ENCODE measurements around the gene MYCBP2. TPM values are rescaled to one million over a fixed set of nuclear protein-coding genes. Genes with fewer than 3 reads are reported as not detected.
A peak's percentile ranks its signal among the peaks of the same experiment; 100 is the strongest.

The MYCBP2 gene
- total RNA-seq, 1 experiment from 2014 or later, result 53.3 TPM

DNA sequence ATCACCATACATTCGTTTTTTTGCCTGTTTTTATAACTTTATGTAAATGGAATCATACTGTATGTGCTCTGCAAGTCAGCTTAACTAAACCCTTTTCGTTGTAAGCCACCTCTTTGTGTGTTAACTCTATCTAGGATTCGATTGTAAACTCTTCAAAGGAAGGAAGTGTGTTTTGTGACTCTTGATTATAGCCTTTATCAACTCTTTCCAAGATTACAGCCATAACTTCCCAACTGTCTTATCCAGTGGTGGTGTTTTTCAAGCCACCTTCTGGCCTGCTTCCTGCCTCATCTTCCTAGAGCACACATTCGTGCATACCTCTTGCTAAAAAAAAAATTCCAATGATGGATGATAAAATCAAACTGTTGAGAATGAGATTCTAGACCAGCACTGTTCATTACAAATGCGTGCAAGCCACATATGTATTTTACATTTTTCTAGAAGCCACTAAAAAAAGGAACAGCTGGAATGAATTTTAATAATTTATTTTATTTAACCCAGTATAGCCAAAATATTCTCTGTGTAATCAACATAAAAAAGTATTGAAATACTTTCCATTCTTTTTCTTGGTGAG, 287.9 kb downstream of the MYCBP2 start:
- no peaks in the 10 kb centered on the region for H3K36me3 ChIP-seq (ENCODE audit: low read depth, low read length)
- TF ChIP-seq EZH2 (IDR thresholded peaks at IDR 0.05; ENCODE audit: low read length, unreplicated experiment) (no peak), EZH2phosphoT487 (IDR thresholded peaks at IDR 0.05; ENCODE audit: borderline replicate concordance, low read length) (no peak)
- TF ChIP-seq, protein P1, sequence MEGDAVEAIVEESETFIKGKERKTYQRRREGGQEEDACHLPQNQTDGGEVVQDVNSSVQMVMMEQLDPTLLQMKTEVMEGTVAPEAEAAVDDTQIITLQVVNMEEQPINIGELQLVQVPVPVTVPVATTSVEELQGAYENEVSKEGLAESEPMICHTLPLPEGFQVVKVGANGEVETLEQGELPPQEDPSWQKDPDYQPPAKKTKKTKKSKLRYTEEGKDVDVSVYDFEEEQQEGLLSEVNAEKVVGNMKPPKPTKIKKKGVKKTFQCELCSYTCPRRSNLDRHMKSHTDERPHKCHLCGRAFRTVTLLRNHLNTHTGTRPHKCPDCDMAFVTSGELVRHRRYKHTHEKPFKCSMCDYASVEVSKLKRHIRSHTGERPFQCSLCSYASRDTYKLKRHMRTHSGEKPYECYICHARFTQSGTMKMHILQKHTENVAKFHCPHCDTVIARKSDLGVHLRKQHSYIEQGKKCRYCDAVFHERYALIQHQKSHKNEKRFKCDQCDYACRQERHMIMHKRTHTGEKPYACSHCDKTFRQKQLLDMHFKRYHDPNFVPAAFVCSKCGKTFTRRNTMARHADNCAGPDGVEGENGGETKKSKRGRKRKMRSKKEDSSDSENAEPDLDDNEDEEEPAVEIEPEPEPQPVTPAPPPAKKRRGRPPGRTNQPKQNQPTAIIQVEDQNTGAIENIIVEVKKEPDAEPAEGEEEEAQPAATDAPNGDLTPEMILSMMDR (conservative IDR thresholded peaks at IDR 0.05; ENCODE audit: low read depth, low read length), result no peak
- no peaks in the 10 kb centered on the region for H4K20me1 ChIP-seq (ENCODE audit: low read length)
- no peaks in the 10 kb centered on the region for H3K27me3 ChIP-seq (ENCODE audit: low read length)
- no peaks in the 10 kb centered on the region for H3K79me2 ChIP-seq (ENCODE audit: low read length)
- no peak overlapping the region for H3K27ac ChIP-seq (ENCODE audit: low read length)
- H3K9me3 ChIP-seq (ENCODE audit: low read length), result no peaks in the 10 kb centered on the region
- intact Hi-C loops (cut with micrococcal nuclease), result no loop called here
- no peaks in the 10 kb centered on the region for H3F3A ChIP-seq (ENCODE audit: low read length, unreplicated experiment)
- CTCF ChIA-PET, result no interaction called here
- DNase-seq (no peak), ATAC-seq (no peak)
- no peak overlapping the region for H3K9ac ChIP-seq (ENCODE audit: low read length)
- H3K9me2 ChIP-seq (replicated peaks; ENCODE audit: low read length), result no peaks in the 10 kb centered on the region
- no peak overlapping the region for H2AFZ ChIP-seq (ENCODE audit: low read length)
- POLR2A ChIA-PET (ENCODE audit: unreplicated experiment), result no interaction called here
- no peak overlapping the region for H3K4me3 ChIP-seq (ENCODE audit: low read length)
- peaks cover 14% of the 10 kb centered on the region for H3K4me1 ChIP-seq (ENCODE audit: insufficient read depth, low read length)
- no TSS peak for BruUV-seq (replicated peaks)
- H3K4me2 ChIP-seq (ENCODE audit: low read length), result no peak overlapping the region

DNA sequence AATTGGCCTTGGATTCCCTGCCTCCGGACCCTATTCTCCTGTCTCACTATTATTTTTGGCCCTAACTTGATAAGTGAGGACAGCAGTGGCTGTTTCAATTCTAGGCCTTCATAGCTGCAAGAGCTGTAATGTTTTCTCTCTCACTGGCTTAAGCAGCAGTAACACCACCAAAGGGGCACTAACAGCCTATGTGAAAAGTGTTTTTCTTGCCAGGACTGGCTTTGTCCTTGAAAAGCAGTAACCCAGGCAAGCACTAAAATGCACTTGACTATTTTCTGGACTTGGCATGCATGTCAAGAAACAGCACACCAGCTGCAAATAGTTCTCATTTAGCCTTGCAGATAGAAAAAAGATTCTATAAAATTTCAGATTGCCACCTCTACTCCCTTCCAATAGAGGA, 290.6 kb downstream of the MYCBP2 start:
- ChIA-PET CTCF (no interaction called here), POLR2A (ENCODE audit: unreplicated experiment) (no interaction called here)
- no TSS peak for BruUV-seq (replicated peaks)
- Histone ChIP-seq H3K4me1 (ENCODE audit: insufficient read depth, low read length) (peaks cover 18% of the 10 kb centered on the region), H3K36me3 (ENCODE audit: low read depth, low read length) (no peaks in the 10 kb centered on the region), H3K9ac (ENCODE audit: low read length) (no peak overlapping the region), H3K9me2 (replicated peaks; ENCODE audit: low read length) (no peaks in the 10 kb centered on the region), H3K9me3 (ENCODE audit: low read length) (no peaks in the 10 kb centered on the region), H3K4me3 (ENCODE audit: low read length) (no peak overlapping the region), H3F3A (ENCODE audit: low read length, unreplicated experiment) (no peaks in the 10 kb centered on the region), H4K20me1 (ENCODE audit: low read length) (no peaks in the 10 kb centered on the region), H3K4me2 (ENCODE audit: low read length) (no peak overlapping the region), H2AFZ (ENCODE audit: low read length) (no peak overlapping the region), H3K79me2 (ENCODE audit: low read length) (no peaks in the 10 kb centered on the region), H3K27ac (ENCODE audit: low read length) (no peak overlapping the region), H3K27me3 (ENCODE audit: low read length) (no peaks in the 10 kb centered on the region)
- intact Hi-C loops (cut with micrococcal nuclease), result no loop called here
- DNase-seq (no peak), ATAC-seq (no peak)
- TF ChIP-seq, protein P1 (conservative IDR thresholded peaks at IDR 0.05; ENCODE audit: low read depth, low read length), result no peak
- TF ChIP-seq EZH2phosphoT487 (IDR thresholded peaks at IDR 0.05; ENCODE audit: borderline replicate concordance, low read length), result no peak
- TF ChIP-seq EZH2 (IDR thresholded peaks at IDR 0.05; ENCODE audit: low read length, unreplicated experiment), result no peak

DNA sequence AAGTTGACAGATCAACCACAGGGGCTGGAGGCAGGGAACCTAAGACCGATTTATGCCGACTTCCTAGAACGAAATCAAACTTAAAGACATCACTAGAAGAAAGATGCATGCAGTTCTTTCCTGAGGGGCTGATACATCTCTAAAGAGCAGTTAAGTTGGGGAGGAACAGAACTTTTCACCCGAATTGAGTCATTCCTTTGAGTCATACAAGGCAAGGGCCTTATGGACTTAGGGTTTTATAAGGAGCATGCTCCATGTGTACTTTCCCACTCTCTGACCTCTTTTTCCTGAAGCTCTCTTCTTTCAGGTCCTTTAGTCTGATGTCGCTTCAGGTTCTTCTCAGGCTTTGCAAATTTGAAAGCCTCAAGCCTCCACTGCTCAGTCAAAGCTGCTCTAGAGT, 292.0 kb downstream of the MYCBP2 start:
- DNase-seq, result peak; percentile 77
- Histone ChIP-seq H3F3A (ENCODE audit: low read length, unreplicated experiment) (no peaks in the 10 kb centered on the region), H3K36me3 (ENCODE audit: low read depth, low read length) (no peaks in the 10 kb centered on the region), H3K79me2 (ENCODE audit: low read length) (no peaks in the 10 kb centered on the region), H3K4me3 (ENCODE audit: low read length) (no peak overlapping the region), H3K9me3 (ENCODE audit: low read length) (no peaks in the 10 kb centered on the region), H3K4me1 (ENCODE audit: insufficient read depth, low read length) (peaks cover 19% of the 10 kb centered on the region), H4K20me1 (ENCODE audit: low read length) (no peaks in the 10 kb centered on the region), H3K9ac (ENCODE audit: low read length) (peak overlapping the region; percentile 44; the same call in 1 of the 2 replicates), H3K27ac (ENCODE audit: low read length) (peak overlapping the region; percentile 88), H2AFZ (ENCODE audit: low read length) (no peak overlapping the region; the same call in 1 of the 2 replicates), H3K4me2 (ENCODE audit: low read length) (peak overlapping the region; percentile 59), H3K9me2 (replicated peaks; ENCODE audit: low read length) (no peaks in the 10 kb centered on the region), H3K27me3 (ENCODE audit: low read length) (no peaks in the 10 kb centered on the region)
- TF ChIP-seq, protein P1 (conservative IDR thresholded peaks at IDR 0.05; ENCODE audit: low read depth, low read length), result no peak
- TF ChIP-seq EZH2 (IDR thresholded peaks at IDR 0.05; ENCODE audit: low read length, unreplicated experiment) (no peak), EZH2phosphoT487 (IDR thresholded peaks at IDR 0.05; ENCODE audit: borderline replicate concordance, low read length) (no peak)
- intact Hi-C loops (cut with micrococcal nuclease), result no loop called here
- no TSS peak for BruUV-seq (replicated peaks)
- peak; percentile 85 for ATAC-seq
- ChIA-PET POLR2A (ENCODE audit: unreplicated experiment) (no interaction called here), CTCF (no interaction called here)
